Activated CD4-positive, alpha-beta T cell treated with anti-CD3 and anti-CD28 coated beads for 36 hours (primary cell): ENCODE data around the gene EGLN1. TPM values are rescaled to one million over a fixed set of nuclear protein-coding genes. Genes with fewer than 3 reads are reported as not detected.
"Not testable (repeated sequence)": the region's sequence is repeated elsewhere in the genome, so short reads cannot be mapped to it uniquely, and the experiment has no call there.

Experiments
- ATAC-seq: fragments of 200-7000 bp; cut with Tn5 transposase; one replicate; pipeline ENCODE4 v1.10.0; 2021; ENCODE audit warnings: mild to moderate bottlenecking, moderate library complexity
- CTCF ChIA-PET: fragments of 350-600 bp; sonication (Branson Sonifier 250); formaldehyde crosslinking; loops from one replicate; lab custom pipeline; 2021; ENCODE audit warnings: antibody characterized with exemption; lab: Charles Lee
- POLR2A ChIA-PET: fragments of 350-600 bp; sonication (Branson Sonifier 250); formaldehyde crosslinking; loops from one replicate; lab custom pipeline; 2021; ENCODE audit warnings: antibody characterized with exemption, inconsistent platforms; lab: Charles Lee
- DNase-seq: peaks from one replicate; pipeline ENCODE4 v3.0.0-alpha.2; 2020
- H3K27ac Mint-ChIP-seq: one replicate; pipeline ENCODE4 v1.8.0; 2021; ENCODE audit warnings: mixed read lengths
- H3K27me3 Mint-ChIP-seq: one replicate; pipeline ENCODE4 v1.8.0; 2021; ENCODE audit warnings: mixed read lengths
- H3K36me3 Mint-ChIP-seq: one replicate; pipeline ENCODE4 v1.8.0; 2021; ENCODE audit warnings: low read depth, mixed read lengths
- H3K4me1 Mint-ChIP-seq: one replicate; pipeline ENCODE4 v1.8.0; 2021; ENCODE audit warnings: mixed read lengths
- H3K4me3 Mint-ChIP-seq: one replicate; pipeline ENCODE4 v1.8.0; 2021; ENCODE audit warnings: mild to moderate bottlenecking, moderate library complexity, mixed read lengths
- H3K9me3 Mint-ChIP-seq: one replicate; pipeline ENCODE4 v1.8.0; 2021; ENCODE audit warnings: low read depth, mixed read lengths
- intact Hi-C, 2 experiments: fragments of 100-400 bp; cut with DNase I in 1 of 2; cut with micrococcal nuclease in 1 of 2; formaldehyde crosslinking; loops; one replicate each; pipeline versions ENCODE4 v1.14.2 to v1.15.1; 2022 to 2024; cut with DNase I, micrococcal nuclease
- total RNA-seq, 2 experiments: library from RNA; stranded (reverse); gene quantifications; one replicate each; pipeline ENCODE4 v1.2.3, GENCODE V29; 2021

Gene EGLN1
- total RNA-seq, 2 experiments from 2014 or later: 31.5 to 43.7 TPM

DNA sequence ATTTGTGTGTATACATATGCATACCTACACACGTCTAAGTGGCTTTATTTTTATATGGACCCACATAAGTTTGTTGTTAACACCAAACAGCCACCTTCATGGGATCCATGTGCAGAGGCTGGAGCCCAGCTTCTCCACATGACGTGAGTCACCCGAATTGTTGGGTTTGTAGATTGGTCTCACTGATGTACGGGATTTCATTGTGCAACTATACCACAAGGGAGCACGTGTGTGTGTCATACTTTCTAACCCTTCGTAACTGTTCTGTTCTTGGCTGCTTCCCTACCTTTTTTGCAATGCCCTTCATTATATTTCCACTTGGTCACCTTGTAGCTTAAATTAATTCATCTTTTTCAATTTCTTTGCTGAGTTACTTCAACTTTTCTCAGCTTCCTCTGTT lies 63.0 kb downstream of the EGLN1 start:
- intact Hi-C loops: loop anchor here (2.0 to 5.0 kb wide), 3 partner anchors 64 to 448 kb away; partner anchors contain the start of genes EGLN1 (in 1 of the 2) and TSNAX (in 1 of the 2)
- ChIA-PET POLR2A (no interaction called here), CTCF (interaction anchor here (0.8 to 3.5 kb wide), 6 partner anchors 9 to 244 kb away, joined by 3 to 17 read pairs (median 4); no protein-coding TSS in a partner anchor)
- no peaks in the 10 kb centered on the region for H3K9me3 Mint-ChIP-seq
- peaks cover 10% of the 10 kb centered on the region for H3K36me3 Mint-ChIP-seq
- H3K27me3 Mint-ChIP-seq: no peaks in the 10 kb centered on the region
- no peak overlapping the region for H3K27ac Mint-ChIP-seq
- DNase-seq (peak; percentile 19), ATAC-seq (no peak)
- H3K4me1 Mint-ChIP-seq: peaks cover 6% of the 10 kb centered on the region
- no peak overlapping the region for H3K4me3 Mint-ChIP-seq

DNA sequence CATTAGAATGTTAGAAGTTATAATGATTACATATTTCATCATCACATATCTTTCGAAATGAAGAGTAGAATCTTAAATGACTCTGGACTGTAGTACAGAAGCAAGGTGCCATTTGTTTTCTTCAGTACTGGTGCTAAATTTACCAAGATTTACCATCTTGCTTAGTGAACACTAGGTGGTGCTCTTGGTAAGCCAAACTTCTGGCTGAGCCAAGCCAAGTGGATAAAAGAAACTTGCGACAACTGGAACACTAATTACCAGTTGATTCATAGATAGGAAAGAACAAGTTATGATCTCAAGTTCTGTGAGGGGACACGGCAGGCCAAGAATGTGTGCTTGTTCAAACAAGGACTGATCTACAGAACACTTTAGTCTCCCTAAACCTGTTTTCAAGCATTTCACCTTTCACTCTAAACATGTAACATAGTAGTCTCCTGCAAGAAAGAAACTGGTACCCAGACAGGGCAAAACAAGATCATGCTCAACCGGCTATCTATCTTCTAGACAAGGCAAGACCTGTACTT lies 64.2 kb downstream of the EGLN1 start:
- no peaks in the 10 kb centered on the region for H3K9me3 Mint-ChIP-seq
- no peaks in the 10 kb centered on the region for H3K27me3 Mint-ChIP-seq
- ATAC-seq: peak; percentile 85
- CTCF ChIA-PET: interaction anchor here (0.6 to 3.5 kb wide), 25 partner anchors 8 to 260 kb away, joined by 3 to 17 read pairs (median 4); partner anchors contain the start of genes EXOC8, SPRTN and TSNAX
- DNase-seq: peak; percentile 52
- no peak overlapping the region for H3K4me3 Mint-ChIP-seq
- peaks cover 6% of the 10 kb centered on the region for H3K4me1 Mint-ChIP-seq
- H3K36me3 Mint-ChIP-seq: peaks cover 11% of the 10 kb centered on the region
- POLR2A ChIA-PET: no interaction called here
- intact Hi-C loops: loop anchor here (1.0 to 5.0 kb wide), 6 partner anchors 64 to 449 kb away; partner anchors contain the start of genes EGLN1 (in 2 of the 2) and TSNAX (in 1 of the 2)
- peak overlapping the region; percentile 59 for H3K27ac Mint-ChIP-seq

DNA sequence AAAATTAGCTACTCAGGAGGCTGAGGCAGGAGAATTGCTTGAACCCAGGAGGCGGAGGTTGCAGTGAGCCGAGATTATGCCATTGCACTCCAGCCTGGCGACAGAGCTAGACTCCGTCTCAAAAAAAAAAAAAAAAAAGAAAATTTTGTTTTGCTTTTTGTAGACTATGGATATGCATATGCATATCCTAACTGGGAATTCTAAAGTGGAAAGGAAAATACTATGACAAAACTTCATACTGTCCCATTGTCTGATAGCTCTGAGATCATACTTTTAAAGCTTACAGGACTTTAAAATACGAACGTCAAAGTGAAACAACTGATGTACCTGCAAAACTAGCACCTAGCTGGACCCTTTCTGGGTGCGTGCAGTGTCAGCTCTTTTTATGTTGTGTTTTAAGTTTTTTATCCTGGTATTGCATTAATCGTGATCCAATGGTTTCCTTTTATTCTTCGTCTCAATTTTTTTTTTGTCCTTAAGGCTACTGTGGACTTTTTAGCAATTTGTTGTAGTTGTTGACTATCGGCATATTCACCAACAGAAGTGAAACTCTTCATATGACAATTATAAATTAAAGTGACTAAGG lies 64.8 kb downstream of the EGLN1 start:
- ChIA-PET CTCF (interaction anchor here (0.6 to 3.5 kb wide), 24 partner anchors 9 to 260 kb away, joined by 3 to 17 read pairs (median 5); partner anchors contain the start of genes EXOC8, SPRTN and TSNAX), POLR2A (interaction anchor here (0.7 kb wide), 1 partner anchor 18 kb away, joined by 3 read pairs; no protein-coding TSS in a partner anchor)
- no peaks in the 10 kb centered on the region for H3K27me3 Mint-ChIP-seq
- peaks cover 15% of the 10 kb centered on the region for H3K36me3 Mint-ChIP-seq
- H3K4me3 Mint-ChIP-seq: no peak overlapping the region
- intact Hi-C loops: loop anchor here (1.0 to 5.0 kb wide), 2 partner anchors 247 to 450 kb away; no protein-coding TSS in a partner anchor
- DNase-seq (no peak), ATAC-seq (no peak)
- H3K27ac Mint-ChIP-seq: peak overlapping the region; percentile 47
- H3K4me1 Mint-ChIP-seq: peaks cover 6% of the 10 kb centered on the region
- H3K9me3 Mint-ChIP-seq: no peaks in the 10 kb centered on the region

DNA sequence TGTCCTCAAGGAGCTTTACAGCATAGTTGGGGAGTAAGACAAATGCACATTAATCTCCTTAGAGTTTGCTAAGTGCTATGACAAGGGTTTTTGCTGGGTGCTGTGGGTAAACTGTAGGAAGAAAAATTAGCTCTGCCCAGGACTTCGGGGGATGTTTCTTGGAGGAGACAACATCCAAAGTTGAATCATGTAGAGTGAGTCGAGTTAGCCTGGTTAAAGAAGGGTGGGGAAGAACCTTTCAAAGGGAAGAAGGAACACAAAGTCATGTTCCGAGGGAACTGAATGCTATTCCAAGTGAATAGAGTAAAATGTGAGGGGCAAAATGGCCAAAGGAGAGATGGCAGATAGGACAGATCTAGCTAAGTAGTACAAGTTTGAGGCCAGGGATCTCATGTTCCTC lies 66.9 kb downstream of the EGLN1 start:
- ChIA-PET POLR2A (no interaction called here), CTCF (interaction anchor here (0.8 to 3.0 kb wide), 5 partner anchors 10 to 466 kb away, joined by 3 to 14 read pairs (median 4); no protein-coding TSS in a partner anchor)
- Mint-ChIP-seq H3K36me3 (peaks cover 13% of the 10 kb centered on the region), H3K27me3 (no peaks in the 10 kb centered on the region), H3K27ac (peak overlapping the region; percentile 34), H3K4me3 (no peak overlapping the region), H3K4me1 (peaks cover 6% of the 10 kb centered on the region), H3K9me3 (no peaks in the 10 kb centered on the region)
- DNase-seq (no peak), ATAC-seq (no peak)
- intact Hi-C loops: loop anchor here in 1 of 2 experiments (5.0 kb wide), 1 partner anchor 452 kb away; no protein-coding TSS in a partner anchor

DNA sequence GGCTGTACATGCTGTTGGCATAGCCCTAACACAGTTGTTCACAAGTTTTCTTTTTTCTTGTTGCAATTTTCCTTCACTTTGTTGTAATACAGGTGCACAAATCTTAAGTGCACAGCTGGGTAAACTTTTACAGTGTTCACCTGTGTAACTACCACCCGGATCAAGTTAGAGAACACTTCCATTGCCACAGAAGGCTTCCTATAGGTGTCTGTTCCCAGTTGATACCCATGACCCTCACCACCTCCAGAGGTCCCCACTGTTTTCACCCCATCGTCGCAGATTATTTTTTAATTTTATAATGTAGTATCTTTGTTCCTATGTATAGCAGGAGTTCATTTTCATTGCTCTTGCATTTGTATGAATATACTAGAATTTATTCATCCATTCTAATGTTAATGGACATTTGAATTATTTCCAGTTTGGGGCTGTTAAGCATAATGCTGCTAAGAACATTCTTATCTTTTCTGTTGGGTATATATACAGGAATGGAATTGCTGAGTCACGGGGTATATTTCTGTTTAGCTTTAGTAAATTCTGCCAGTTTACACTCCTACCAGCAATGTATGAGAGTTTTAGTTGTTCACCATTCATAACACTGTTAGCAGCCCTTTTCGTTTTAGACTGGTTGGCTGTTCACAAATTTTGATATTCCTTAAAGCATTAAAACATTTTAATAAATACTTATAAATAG lies 67.6 kb downstream of the EGLN1 start:
- ATAC-seq (no peak), DNase-seq (no peak)
- ChIA-PET CTCF (interaction anchor here (0.8 to 1.3 kb wide), 3 partner anchors 11 to 466 kb away, joined by 3 to 5 read pairs (median 4); no protein-coding TSS in a partner anchor), POLR2A (no interaction called here)
- Mint-ChIP-seq H3K4me1 (peaks cover 6% of the 10 kb centered on the region), H3K4me3 (no peak overlapping the region), H3K27me3 (no peaks in the 10 kb centered on the region), H3K27ac (no peak overlapping the region), H3K36me3 (peaks cover 13% of the 10 kb centered on the region), H3K9me3 (no peaks in the 10 kb centered on the region)
- intact Hi-C loops: loop anchor here in 1 of 2 experiments (5.0 kb wide), 1 partner anchor 453 kb away; no protein-coding TSS in a partner anchor

DNA sequence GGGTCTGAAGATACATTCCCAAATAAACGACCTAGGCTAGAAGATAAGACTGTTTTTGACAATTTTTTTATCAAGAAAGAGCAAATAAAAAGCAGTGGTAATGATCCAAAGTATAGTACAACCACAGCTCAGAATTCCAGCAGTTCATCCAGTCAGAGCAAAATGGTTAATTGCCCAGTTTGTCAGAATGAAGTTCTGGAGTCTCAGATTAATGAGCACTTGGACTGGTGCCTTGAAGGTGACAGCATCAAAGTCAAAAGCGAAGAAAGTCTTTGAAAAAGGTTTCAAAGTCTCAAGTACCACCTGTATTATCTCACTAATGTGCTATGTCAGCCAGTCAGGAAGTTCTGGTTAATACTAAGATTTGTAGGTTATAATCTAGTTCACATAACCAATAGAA lies 69.0 kb downstream of the EGLN1 start:
- ATAC-seq (no peak), DNase-seq (no peak)
- Mint-ChIP-seq H3K9me3 (no peaks in the 10 kb centered on the region), H3K4me1 (peaks cover 5% of the 10 kb centered on the region), H3K27me3 (no peaks in the 10 kb centered on the region), H3K36me3 (peaks cover 14% of the 10 kb centered on the region), H3K4me3 (no peak overlapping the region), H3K27ac (no peak overlapping the region)
- CTCF ChIA-PET: no interaction called here
- POLR2A ChIA-PET: no interaction called here
- intact Hi-C loops: no loop called here

DNA sequence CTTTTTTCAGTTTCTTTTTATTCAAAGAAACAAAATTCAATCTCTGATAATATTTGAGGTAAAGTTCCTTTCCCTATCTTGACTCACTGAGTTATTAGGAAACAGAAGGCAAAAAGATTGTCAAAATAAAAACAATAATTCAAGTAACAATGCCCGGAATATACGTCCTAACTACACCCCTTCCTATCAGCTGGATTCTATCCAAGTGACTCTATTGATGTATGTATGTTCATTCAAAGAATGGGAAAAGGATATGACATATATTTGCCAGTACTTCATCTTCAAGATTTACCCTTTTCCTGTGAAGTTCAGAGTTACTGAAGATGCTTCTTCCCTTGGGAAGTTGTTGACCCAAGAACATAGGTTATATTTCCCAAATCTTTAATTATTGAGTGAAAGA lies 70.3 kb downstream of the EGLN1 start:
- Mint-ChIP-seq H3K36me3 (peaks cover 14% of the 10 kb centered on the region), H3K4me3 (no peak overlapping the region), H3K4me1 (no peaks in the 10 kb centered on the region), H3K27ac (no peak overlapping the region), H3K27me3 (no peaks in the 10 kb centered on the region), H3K9me3 (no peaks in the 10 kb centered on the region)
- intact Hi-C loops: no loop called here
- ChIA-PET CTCF (interaction anchor here (0.9 kb wide), 1 partner anchor 249 kb away, joined by 3 read pairs; no protein-coding TSS in a partner anchor), POLR2A (no interaction called here)
- no peak for DNase-seq
- no peak for ATAC-seq

DNA sequence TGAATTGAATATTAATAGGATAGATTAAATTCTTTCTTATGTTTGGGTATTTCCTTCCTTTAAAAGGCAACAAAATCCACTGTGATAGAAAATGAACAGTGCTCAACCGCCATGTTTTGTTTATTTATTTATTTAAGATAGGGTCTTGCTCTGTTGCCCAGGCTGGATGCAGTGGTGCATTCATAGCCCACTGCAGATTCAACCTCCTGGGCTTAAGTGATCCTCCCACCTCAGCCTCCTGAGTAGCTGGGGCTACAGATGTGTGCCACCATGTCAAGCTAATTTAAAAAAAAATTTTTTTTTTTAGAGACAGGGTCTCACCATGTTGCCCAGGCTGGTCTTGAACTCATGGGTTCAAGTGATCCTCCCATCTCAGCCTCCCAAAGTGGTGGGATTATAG lies 73.2 kb downstream of the EGLN1 start:
- H3K36me3 Mint-ChIP-seq: peaks cover 23% of the 10 kb centered on the region
- H3K27me3 Mint-ChIP-seq, intact Hi-C loops, H3K9me3 Mint-ChIP-seq, H3K4me3 Mint-ChIP-seq, H3K4me1 Mint-ChIP-seq, H3K27ac Mint-ChIP-seq, ATAC-seq, DNase-seq, POLR2A ChIA-PET: not testable (repeated sequence)
- CTCF ChIA-PET: interaction anchor here (0.6 to 1.8 kb wide), 3 partner anchors 8 to 11 kb away, joined by 3 to 10 read pairs (median 5); partner anchors contain the start of genes EXOC8 and SPRTN

DNA sequence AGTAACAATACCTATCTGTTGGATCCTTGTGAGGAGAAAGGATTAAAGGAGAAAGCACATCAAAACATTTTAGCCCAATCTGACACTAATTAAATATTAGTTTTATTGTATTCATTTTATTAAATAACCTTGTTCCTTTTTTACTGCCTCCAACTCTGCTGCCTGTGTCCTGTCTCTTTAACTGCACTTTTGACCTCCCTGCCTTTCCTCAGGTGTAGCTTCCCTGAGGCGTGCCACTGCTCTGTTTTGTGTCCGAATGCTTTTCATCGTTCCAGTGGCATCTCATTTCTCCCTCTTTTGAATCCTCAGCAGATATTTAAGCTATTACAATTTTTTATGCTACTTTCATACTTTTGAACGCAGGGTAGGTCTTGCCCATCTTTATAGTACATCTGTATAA lies 73.6 kb downstream of the EGLN1 start:
- Mint-ChIP-seq H3K4me1 (no peaks in the 10 kb centered on the region), H3K9me3 (no peaks in the 10 kb centered on the region), H3K4me3 (no peak overlapping the region), H3K27ac (no peak overlapping the region), H3K36me3 (peaks cover 26% of the 10 kb centered on the region), H3K27me3 (no peaks in the 10 kb centered on the region)
- DNase-seq: no peak
- ChIA-PET CTCF (interaction anchor here (0.6 to 1.4 kb wide), 2 partner anchors 9 to 10 kb away, joined by 3 to 5 read pairs; no protein-coding TSS in a partner anchor), POLR2A (no interaction called here)
- ATAC-seq: no peak
- intact Hi-C loops: no loop called here

DNA sequence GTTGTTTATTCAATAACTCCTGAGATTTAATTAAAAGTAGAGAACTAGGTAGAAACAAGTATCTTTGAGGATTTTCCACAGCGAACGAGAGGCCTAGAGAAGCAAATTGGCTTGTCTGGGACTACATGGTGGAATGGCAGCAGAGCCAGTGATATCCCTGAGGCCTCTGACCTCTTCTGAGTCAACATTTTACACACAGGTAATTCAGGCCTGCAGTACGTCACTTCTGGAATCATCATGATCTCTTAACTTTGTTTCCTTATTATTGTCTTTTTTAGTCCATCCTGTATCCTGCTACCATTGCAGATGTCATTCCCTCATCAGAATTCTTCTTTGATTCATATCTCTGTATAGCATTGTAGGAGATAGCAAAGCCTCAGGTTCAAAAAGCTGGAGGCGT lies 74.1 kb downstream of the EGLN1 start:
- peaks cover 28% of the 10 kb centered on the region for H3K36me3 Mint-ChIP-seq
- H3K4me3 Mint-ChIP-seq: no peak overlapping the region
- CTCF ChIA-PET: interaction anchor here (1.4 kb wide), 1 partner anchor 9 kb away, joined by 5 read pairs; no protein-coding TSS in a partner anchor

More for the DNA sequence above, 74.1 kb downstream of the EGLN1 start:
- Mint-ChIP-seq H3K27ac (no peak overlapping the region), H3K27me3 (no peaks in the 10 kb centered on the region), H3K4me1 (no peaks in the 10 kb centered on the region), H3K9me3 (no peaks in the 10 kb centered on the region)
- intact Hi-C loops: no loop called here
- POLR2A ChIA-PET: no interaction called here
- DNase-seq: no peak
- ATAC-seq: no peak
